LHCN-M2 (cell line): Measurements from ENCODE around the gene PATJ. TPM values are rescaled to one million over a fixed set of nuclear protein-coding genes. Genes with fewer than 3 reads are reported as not detected.

Experiments
- DNase-seq: peaks from one replicate; pipeline ENCODE4 v3.0.0-alpha.2; 2012; ENCODE audit warnings: low read depth
- total RNA-seq: library from RNA; depleted of rRNA; stranded (reverse); fragments of >200 nt; gene quantifications from 2 replicates; pipeline ENCODE4 v1.2.3, GENCODE V29; 2014

The PATJ gene
- total RNA-seq, 1 experiment from 2014 or later = 1.6 TPM

GRCh38 chr1:62040973-62041372 lies 298.7 kb downstream of the PATJ start:
- DNase-seq = no peak

- no peak for DNase-seq
Observed at GRCh38 chr1:62043154-62043553, 300.9 kb downstream of the PATJ start.

GRCh38 chr1:62045574-62045973 lies 303.3 kb downstream of the PATJ start:
- peak; percentile 73 for DNase-seq

GRCh38 chr1:62046927-62047326 lies 304.6 kb downstream of the PATJ start:
- DNase-seq = no peak

GRCh38 chr1:62050165-62050564 lies 307.9 kb downstream of the PATJ start:
- no peak for DNase-seq

GRCh38 chr1:62052946-62053345 lies 310.7 kb downstream of the PATJ start:
- no peak for DNase-seq

- DNase-seq = no peak
Observed at GRCh38 chr1:62054188-62054587, 311.9 kb downstream of the PATJ start.

GRCh38 chr1:62057230-62057629 lies 314.9 kb downstream of the PATJ start:
- no peak for DNase-seq

- no peak for DNase-seq
Observed at GRCh38 chr1:62057641-62058290, 315.5 kb downstream of the PATJ start.

- DNase-seq = no peak
Observed at GRCh38 chr1:62058956-62059355, 316.7 kb downstream of the PATJ start.

- no peak for DNase-seq
Observed at GRCh38 chr1:62062087-62062486, 319.8 kb downstream of the PATJ start.

- no peak for DNase-seq
Observed at GRCh38 chr1:62064829-62065407, 322.6 kb downstream of the PATJ start.

- no peak for DNase-seq
Observed at GRCh38 chr1:62066713-62067112, 324.4 kb downstream of the PATJ start.

GRCh38 chr1:62068416-62068843 lies 326.1 kb downstream of the PATJ start:
- DNase-seq = no peak

- no peak for DNase-seq
Observed at GRCh38 chr1:62068978-62069377, 326.7 kb downstream of the PATJ start.

GRCh38 chr1:62070384-62071011 lies 328.2 kb downstream of the PATJ start:
- DNase-seq = peak; percentile 10

GRCh38 chr1:62071695-62072094 lies 329.4 kb downstream of the PATJ start:
- no peak for DNase-seq

GRCh38 chr1:62076286-62076685 lies 334.0 kb downstream of the PATJ start:
- DNase-seq = peak; percentile 71

- no peak for DNase-seq
Observed at GRCh38 chr1:62077821-62078220, 335.5 kb downstream of the PATJ start.

- peak; percentile 31 for DNase-seq
Observed at GRCh38 chr1:62082456-62083363, 340.4 kb downstream of the PATJ start.

- no peak for DNase-seq
Observed at GRCh38 chr1:62084310-62084890, 342.1 kb downstream of the PATJ start.

- no peak for DNase-seq
Observed at GRCh38 chr1:62088439-62088838, 346.2 kb downstream of the PATJ start.
